GM18507 (cell line): ENCODE data around the gene C1QTNF9.
"Not testable (repeated sequence)": the region's sequence is repeated elsewhere in the genome, so short reads cannot be mapped to it uniquely, and the experiment has no call there.

ENCODE experiments used
- DNase-seq: peaks from one replicate; pipeline ENCODE4 v3.0.0; 2011; ENCODE audit warnings: low read depth; ENCODE audit not compliant: insufficient read length; ENCODE audit errors: extremely low spot score
- FAIRE-seq: peaks from 2 replicates; lab custom pipeline; 2011; peaks lifted over from hg19 to GRCh38; lab: Jason Lieb, UNC

C1QTNF9 gene

GRCh38 chr13:24317835-24318234 is 8.5 kb downstream of the C1QTNF9 start:
- not testable (repeated sequence) for FAIRE-seq, DNase-seq

GRCh38 chr13:24318878-24319277 is 9.5 kb downstream of the C1QTNF9 start:
- not testable (repeated sequence) for DNase-seq
- peak; percentile 5 for FAIRE-seq

DNA sequence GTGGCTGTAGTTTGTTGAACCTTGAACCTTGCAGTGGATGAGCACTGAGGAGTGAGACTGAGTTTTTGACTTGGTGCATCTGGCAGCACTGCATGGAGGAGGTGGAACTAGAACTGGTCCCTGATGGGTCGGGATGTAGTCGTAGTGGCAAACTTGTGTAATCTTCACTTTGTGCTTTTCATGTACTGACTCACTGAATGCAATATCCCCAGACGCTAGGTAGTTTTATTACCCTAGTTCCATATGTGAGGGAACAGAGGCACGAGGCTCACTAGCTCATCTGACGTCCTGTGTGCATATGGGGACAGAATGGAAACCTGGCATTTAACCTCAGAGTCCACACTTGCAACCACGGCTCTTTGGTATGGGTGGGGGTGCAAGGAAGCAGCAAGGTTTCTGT is 10.3 kb downstream of the C1QTNF9 start:
- DNase-seq = not testable (repeated sequence)
- FAIRE-seq = peak; percentile 62

DNA sequence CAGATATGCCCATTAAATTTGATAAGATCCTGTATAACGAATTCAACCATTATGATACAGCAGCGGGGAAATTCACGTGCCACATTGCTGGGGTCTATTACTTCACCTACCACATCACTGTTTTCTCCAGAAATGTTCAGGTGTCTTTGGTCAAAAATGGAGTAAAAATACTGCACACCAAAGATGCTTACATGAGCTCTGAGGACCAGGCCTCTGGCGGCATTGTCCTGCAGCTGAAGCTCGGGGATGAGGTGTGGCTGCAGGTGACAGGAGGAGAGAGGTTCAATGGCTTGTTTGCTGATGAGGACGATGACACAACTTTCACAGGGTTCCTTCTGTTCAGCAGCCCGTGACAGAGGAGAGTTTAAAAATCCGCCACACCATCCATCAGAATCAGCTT is 12.0 kb downstream of the C1QTNF9 start:
- not testable (repeated sequence) for DNase-seq, FAIRE-seq

DNA sequence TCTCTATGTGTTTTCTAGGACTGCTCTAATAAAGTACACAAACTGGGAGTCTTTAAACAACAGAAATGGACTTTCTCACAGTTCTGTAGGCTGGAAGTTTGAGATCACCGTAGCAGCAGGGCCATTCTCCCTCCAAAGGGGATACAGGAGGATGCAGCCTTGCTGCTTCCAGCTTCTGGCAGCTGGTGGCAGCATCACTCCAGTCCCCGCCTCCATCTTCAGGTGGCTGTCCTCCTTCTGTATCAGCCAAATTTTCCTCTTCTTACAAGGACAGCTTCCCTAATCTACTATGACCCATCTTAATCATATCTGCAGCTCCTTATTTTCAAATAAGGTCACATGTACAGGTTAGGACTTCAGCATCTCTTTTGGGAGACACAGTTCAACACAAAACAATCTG is 13.1 kb downstream of the C1QTNF9 start:
- not testable (repeated sequence) for FAIRE-seq, DNase-seq

DNA sequence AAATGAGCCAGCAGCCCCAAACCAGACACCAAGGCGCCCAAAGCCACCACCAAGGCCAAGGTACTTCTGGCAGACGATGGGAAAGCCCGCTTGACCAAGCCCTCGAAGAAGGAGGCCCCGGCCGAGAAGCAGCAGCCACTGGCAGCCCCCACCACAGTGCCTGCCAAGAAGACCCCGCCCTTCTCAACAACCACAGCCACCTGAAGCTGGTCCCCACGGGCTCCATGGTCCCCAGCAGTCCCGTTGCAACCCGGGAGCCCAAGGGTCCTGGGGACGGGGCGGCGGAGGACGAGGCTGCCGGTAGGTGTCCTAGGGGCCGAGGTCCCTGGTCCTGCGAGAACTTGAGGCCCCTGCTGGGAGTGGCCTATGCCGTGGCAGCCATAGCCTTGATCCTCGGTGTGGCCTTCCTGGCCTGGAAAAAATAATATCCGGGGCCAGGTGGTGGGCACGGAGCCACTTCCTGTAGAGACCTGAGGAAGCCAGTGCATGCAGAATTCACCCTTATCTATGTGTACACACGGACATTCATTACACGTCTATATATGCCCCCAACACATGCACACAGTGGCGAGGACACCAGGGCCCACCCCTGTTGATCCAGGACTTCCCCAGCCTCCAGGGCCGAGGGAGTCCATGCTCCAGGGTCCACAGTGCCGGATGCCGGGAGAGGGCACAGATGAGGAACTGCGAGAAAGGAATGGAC is 13.8 kb downstream of the C1QTNF9 start:
- DNase-seq (no peak), FAIRE-seq (no peak)

GRCh38 chr13:24323739-24324075 is 14.3 kb downstream of the C1QTNF9 start:
- DNase-seq (no peak), FAIRE-seq (no peak)

GRCh38 chr13:24327598-24327997 is 18.2 kb downstream of the C1QTNF9 start:
- FAIRE-seq, DNase-seq: not testable (repeated sequence)

- no peak for DNase-seq
- FAIRE-seq = no peak
Observed at GRCh38 chr13:24328145-24328544, 18.8 kb downstream of the C1QTNF9 start.

DNA sequence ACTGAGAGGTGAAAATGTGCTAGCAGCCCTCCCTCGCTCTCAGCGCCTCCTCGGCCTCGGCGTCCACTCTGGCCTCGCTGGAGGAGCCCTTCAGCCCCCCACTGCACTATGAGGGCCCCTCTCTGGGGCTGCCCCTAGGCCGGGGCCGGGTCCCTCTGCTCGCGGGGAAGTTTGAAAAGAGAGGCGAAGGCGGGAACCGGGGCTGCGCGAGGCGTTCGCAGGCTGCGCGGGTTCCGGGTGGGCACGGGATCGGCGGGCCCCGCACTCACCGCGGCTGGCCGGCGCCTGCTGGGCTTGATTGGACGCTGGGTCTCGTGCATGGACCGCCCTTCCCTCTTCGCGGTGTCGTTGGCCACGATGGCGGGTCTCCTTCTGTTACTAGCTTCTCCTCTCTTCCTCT is 29.3 kb downstream of the C1QTNF9 start:
- DNase-seq (no peak), FAIRE-seq (no peak)

DNA sequence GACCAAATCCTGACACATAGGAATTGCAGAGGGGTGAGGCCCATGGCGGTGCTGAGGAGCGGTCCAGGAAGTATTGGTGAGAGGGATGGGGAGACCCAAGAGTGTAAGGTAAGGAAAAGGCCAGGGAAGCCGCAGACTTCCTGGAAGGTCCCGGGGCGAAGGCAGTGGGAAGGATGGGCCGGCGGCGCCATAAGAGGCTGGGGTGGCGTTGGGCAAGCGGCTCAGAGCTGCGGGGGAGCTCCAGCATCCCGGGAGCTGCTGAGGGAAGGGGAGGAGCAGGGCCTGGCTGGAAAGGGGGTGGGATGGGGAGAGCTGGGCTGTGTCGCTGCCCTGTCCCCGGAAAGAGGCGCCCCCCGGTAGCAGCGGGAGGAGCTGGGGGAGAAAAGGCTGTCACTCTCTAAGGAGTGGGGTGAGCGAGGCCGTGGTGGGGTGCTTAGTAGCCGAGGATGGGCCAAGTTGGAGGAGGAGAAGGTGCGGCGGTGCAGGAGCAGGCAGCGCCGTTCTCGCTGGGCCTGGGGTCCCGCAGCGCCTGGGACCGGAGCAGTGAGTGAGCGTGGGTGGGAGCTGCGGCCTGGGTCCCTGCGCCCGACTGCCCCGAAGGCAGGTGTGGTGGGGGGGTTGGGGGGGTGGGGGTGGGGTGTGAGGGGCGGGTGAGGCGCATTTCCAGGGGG is 30.7 kb downstream of the C1QTNF9 start:
- no peak for DNase-seq
- no peak for FAIRE-seq

GRCh38 chr13:24340608-24340955 is 31.2 kb downstream of the C1QTNF9 start:
- DNase-seq (no peak), FAIRE-seq (no peak)

- DNase-seq (no peak), FAIRE-seq (no peak)
Observed at GRCh38 chr13:24341439-24341838, 32.1 kb downstream of the C1QTNF9 start.

DNA sequence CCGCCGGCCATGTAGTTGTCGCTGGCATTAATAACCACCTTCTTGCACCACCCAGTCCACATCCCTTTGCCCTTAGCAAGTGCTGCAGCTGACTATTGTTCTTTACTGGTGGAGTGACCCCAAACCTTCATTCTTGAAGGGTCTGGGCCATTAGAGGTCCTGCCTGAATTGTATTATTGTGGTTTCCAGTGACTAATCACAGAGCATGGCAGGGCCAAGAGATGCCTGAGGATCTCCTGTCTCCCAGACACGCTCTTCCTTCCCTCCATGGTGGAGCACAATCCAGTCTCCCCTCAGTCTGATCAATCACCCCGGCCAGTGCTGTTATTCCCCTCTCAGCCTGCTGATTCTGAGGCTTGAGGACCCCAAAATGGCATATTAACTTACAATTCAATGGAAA is 39.0 kb downstream of the C1QTNF9 start:
- no peak for FAIRE-seq
- DNase-seq = no peak

GRCh38 chr13:24348797-24349515 is 39.6 kb downstream of the C1QTNF9 start:
- DNase-seq (no peak), FAIRE-seq (no peak)

GRCh38 chr13:24349778-24350664 is 40.6 kb downstream of the C1QTNF9 start:
- not testable (repeated sequence) for DNase-seq, FAIRE-seq

- FAIRE-seq = no peak
Observed at GRCh38 chr13:24351423-24351822, 42.0 kb downstream of the C1QTNF9 start.

GRCh38 chr13:24353736-24354135 is 44.4 kb downstream of the C1QTNF9 start:
- FAIRE-seq (no peak), DNase-seq (no peak)

More at GRCh38 chr13:24351423-24351822, 42.0 kb downstream of the C1QTNF9 start:
- DNase-seq = no peak

DNA sequence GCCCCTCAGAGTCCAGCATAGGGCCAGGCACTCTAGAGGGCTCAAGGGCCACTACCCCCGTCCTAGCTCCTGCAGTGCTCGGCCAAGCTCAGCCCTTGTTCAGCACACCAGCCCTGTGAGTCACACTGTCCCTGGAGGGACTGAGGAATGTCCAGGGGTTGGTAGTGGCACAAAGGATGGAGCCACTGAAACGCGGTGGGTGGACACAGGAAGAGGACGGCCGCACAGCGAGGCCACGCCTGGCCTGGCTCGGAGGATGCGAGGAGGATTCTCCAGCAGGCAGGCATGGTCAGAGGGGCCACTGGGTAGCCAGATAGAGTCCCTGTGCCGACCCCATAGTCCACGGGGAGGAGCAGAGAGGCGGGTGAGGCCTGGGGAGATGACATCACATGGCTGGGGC is 45.7 kb downstream of the C1QTNF9 start:
- DNase-seq (no peak), FAIRE-seq (no peak)

- DNase-seq (no peak), FAIRE-seq (peak; percentile 21)
Observed at GRCh38 chr13:24356270-24356669, 46.9 kb downstream of the C1QTNF9 start.
